ENCODE results near the gene COPS8. TPM values are rescaled to one million over a fixed set of nuclear protein-coding genes. Genes with fewer than 3 reads are reported as not detected.

Gene COPS8
- total RNA-seq, 2 donors from 2014 or later, result 27.4 to 27.8 TPM

- Histone ChIP-seq H3K27ac (no peak overlapping the region), H3K9me3 (no peaks in the 10 kb centered on the region), H3K4me3 (no peak overlapping the region), H3K4me1 (no peaks in the 10 kb centered on the region), H3K36me3 (replicated peaks in 1 of 2; ENCODE audit: insufficient read depth in 1 of 2, low read depth in 2 of 2) (peaks cover 0 to 13% of the 10 kb centered on the region in 2 donors), H3K27me3 (no peaks in the 10 kb centered on the region)
- intact Hi-C loops (cut with DNase I), result no loop called here
- ATAC-seq, result no peak
- DNase-seq, result no peak
- TF ChIP-seq POLR2A (IDR thresholded peaks at IDR 0.05) (no peak), CTCF (IDR thresholded peaks at IDR 0.05) (no peak)
- WGBS, 2 donors, result 92 to 95% methylated on average over 3 of the region's 3 CpGs
Measured at GRCh38 chr2:237102428-237102827, 16.7 kb downstream of the COPS8 start.

- Histone ChIP-seq H3K9me3 (no peaks in the 10 kb centered on the region), H3K4me1 (no peaks in the 10 kb centered on the region), H3K27me3 (no peaks in the 10 kb centered on the region), H3K27ac (no peak overlapping the region), H3K36me3 (replicated peaks in 1 of 2; ENCODE audit: insufficient read depth in 1 of 2, low read depth in 2 of 2) (no peaks in the 10 kb centered on the region), H3K4me3 (no peak overlapping the region)
- ATAC-seq (no peak), DNase-seq (no peak)
- intact Hi-C loops (cut with DNase I), result no loop called here
- TF ChIP-seq POLR2A (IDR thresholded peaks at IDR 0.05) (no peak), CTCF (IDR thresholded peaks at IDR 0.05) (no peak)
- WGBS, 2 donors, result 94 to 97% methylated on average over 4 of the region's 4 CpGs
Measured at GRCh38 chr2:237109421-237109934, 23.8 kb downstream of the COPS8 start.

GRCh38 chr2:237113026-237113795 is 27.5 kb downstream of the COPS8 start:
- no peaks in the 10 kb centered on the region for H3K27me3 ChIP-seq
- ATAC-seq (no peak), DNase-seq (no peak)
- intact Hi-C loops (cut with DNase I), result no loop called here
- no peaks in the 10 kb centered on the region for H3K9me3 ChIP-seq
- TF ChIP-seq POLR2A (IDR thresholded peaks at IDR 0.05), result no peak
- TF ChIP-seq CTCF (IDR thresholded peaks at IDR 0.05), result no peak
- H3K4me1 ChIP-seq, result no peaks in the 10 kb centered on the region
- no peak overlapping the region for H3K27ac ChIP-seq
- no peak overlapping the region for H3K4me3 ChIP-seq
- 78 to 82% methylated on average over 4 of the region's 4 CpGs for WGBS, 2 donors
- H3K36me3 ChIP-seq (replicated peaks in 1 of 2; ENCODE audit: insufficient read depth in 1 of 2, low read depth in 2 of 2), result no peaks in the 10 kb centered on the region

GRCh38 chr2:237115870-237116269 is 30.2 kb downstream of the COPS8 start:
- no peaks in the 10 kb centered on the region for H3K4me1 ChIP-seq
- no peak for ATAC-seq
- TF ChIP-seq CTCF (IDR thresholded peaks at IDR 0.05), result no peak
- TF ChIP-seq POLR2A (IDR thresholded peaks at IDR 0.05), result no peak

GRCh38 chr2:237116431-237116830 is 30.7 kb downstream of the COPS8 start:
- TF ChIP-seq CTCF (IDR thresholded peaks at IDR 0.05) (no peak), POLR2A (IDR thresholded peaks at IDR 0.05) (no peak)
- H3K36me3 ChIP-seq (replicated peaks in 1 of 2; ENCODE audit: insufficient read depth in 1 of 2, low read depth in 2 of 2), result no peaks in the 10 kb centered on the region
- no peak overlapping the region for H3K4me3 ChIP-seq
- intact Hi-C loops (cut with DNase I), result no loop called here
- no peaks in the 10 kb centered on the region for H3K27me3 ChIP-seq
- WGBS, 2 donors, result 58 to 68% methylated on average over 2 of the region's 2 CpGs
- DNase-seq, result no peak
- no peaks in the 10 kb centered on the region for H3K9me3 ChIP-seq
- no peaks in the 10 kb centered on the region for H3K4me1 ChIP-seq
- no peak overlapping the region for H3K27ac ChIP-seq
- ATAC-seq, result no peak

More at GRCh38 chr2:237115870-237116269, 30.2 kb downstream of the COPS8 start:
- H3K9me3 ChIP-seq, result no peaks in the 10 kb centered on the region
- no peaks in the 10 kb centered on the region for H3K27me3 ChIP-seq
- no peak overlapping the region for H3K27ac ChIP-seq
- WGBS, 2 donors, result 92 to 94% methylated on average over 3 of the region's 3 CpGs
- no peaks in the 10 kb centered on the region for H3K36me3 ChIP-seq (replicated peaks in 1 of 2; ENCODE audit: insufficient read depth in 1 of 2, low read depth in 2 of 2)
- intact Hi-C loops (cut with DNase I), result no loop called here
- DNase-seq, result no peak
- H3K4me3 ChIP-seq, result no peak overlapping the region

All from body of pancreas (tissue), 4 donors.